ENCODE measurements around the gene BBLN.

DNA sequence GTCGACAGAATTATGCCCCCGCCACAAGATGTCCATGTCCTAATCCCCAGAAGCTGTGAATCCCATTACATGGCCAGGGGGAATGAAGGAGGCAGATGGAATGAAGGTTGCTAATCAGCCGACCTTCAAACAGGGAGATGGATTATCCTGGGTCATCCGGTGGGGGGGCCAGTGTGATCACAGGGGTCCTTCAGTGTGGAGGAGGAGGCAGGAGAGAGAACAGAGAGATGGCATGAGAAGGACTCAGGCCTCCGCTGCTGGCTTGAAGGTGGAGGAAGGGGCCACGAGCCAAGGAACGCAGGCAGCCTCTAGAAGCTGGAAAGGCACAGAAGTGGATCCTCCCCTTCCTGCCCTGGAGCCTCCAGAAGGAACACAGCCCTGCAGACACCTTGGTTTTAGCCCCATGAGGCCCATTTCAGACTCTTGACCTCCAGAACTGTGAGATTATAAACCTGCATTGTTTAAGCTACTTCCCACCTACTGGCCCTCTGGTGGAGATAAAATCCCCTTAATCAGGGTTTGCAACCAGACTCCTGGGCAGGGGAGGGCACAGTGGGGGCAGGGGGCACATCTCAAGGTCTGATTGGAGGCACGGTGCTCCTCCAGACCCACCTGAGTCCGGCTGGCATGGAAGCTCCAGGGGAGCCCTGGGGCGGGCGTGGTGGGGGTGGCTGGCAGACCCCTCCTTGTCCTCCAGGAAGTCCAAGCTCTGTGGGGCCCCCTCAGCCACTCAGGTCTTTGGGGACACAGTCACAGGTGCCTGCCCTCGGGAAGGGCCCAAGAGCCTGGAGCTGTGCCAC, 46.3 kb upstream of the BBLN start:
- TF ChIP-seq, protein P1, sequence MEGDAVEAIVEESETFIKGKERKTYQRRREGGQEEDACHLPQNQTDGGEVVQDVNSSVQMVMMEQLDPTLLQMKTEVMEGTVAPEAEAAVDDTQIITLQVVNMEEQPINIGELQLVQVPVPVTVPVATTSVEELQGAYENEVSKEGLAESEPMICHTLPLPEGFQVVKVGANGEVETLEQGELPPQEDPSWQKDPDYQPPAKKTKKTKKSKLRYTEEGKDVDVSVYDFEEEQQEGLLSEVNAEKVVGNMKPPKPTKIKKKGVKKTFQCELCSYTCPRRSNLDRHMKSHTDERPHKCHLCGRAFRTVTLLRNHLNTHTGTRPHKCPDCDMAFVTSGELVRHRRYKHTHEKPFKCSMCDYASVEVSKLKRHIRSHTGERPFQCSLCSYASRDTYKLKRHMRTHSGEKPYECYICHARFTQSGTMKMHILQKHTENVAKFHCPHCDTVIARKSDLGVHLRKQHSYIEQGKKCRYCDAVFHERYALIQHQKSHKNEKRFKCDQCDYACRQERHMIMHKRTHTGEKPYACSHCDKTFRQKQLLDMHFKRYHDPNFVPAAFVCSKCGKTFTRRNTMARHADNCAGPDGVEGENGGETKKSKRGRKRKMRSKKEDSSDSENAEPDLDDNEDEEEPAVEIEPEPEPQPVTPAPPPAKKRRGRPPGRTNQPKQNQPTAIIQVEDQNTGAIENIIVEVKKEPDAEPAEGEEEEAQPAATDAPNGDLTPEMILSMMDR (conservative IDR thresholded peaks at IDR 0.05): no peak
- TF ChIP-seq ZFX (IDR thresholded peaks at IDR 0.05): no peak
